Stimulated activated CD8-positive, alpha-beta memory T cell treated with anti-CD3 and anti-CD28 coated beads, Interleukin-7, amount 100 ng/mL, for 4 hours (primary cell): ENCODE results near the gene CCDC192.

ENCODE experiments used
- DNase-seq, 2 donors: peaks; one replicate each; pipeline ENCODE4 v3.0.0-alpha.2; 2020; ENCODE audit warnings: low read depth in 2 of 2

CCDC192 gene

GRCh38 chr5:127980843-127981242, 277.7 kb downstream of the CCDC192 start:
- DNase-seq: no peak

- no peak for DNase-seq
Measured at GRCh38 chr5:127981498-127981897, 278.3 kb downstream of the CCDC192 start.

GRCh38 chr5:127985811-127986325, 282.7 kb downstream of the CCDC192 start:
- DNase-seq: no peak

GRCh38 chr5:127987354-127988145, 284.4 kb downstream of the CCDC192 start:
- DNase-seq: no peak

GRCh38 chr5:127988146-127988760, 285.1 kb downstream of the CCDC192 start:
- DNase-seq: no peak
